Endothelial cell of coronary artery (primary cell): ENCODE results near the gene OR5B21. TPM values are rescaled to one million over a fixed set of nuclear protein-coding genes. Genes with fewer than 3 reads are reported as not detected.

Experiments
- total RNA-seq: library from RNA; depleted of rRNA; stranded (reverse); fragments of >200 nt; gene quantifications from 2 replicates; pipeline ENCODE4 v1.2.3, GENCODE V29; 2014

Gene OR5B21
- total RNA-seq: not detected in 2 replicates

DNA sequence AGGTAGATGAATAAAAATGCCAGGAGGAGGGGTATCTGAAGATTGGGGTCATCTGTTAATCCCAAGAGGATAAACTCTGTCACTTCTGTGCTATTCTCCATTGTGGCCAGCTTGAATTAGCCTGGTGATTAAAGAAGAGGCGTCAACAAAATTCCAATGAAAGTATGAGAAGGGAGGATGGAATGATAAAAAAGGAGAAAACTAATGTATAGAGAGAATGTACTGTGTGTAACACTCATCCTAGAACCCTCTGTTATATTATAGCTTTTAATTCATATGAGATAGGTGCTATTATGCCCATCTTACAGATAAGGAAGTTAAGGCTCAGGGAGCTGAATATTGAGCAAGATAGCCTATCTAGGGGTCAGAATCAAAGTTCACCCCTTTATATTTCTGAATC is at the start of gene OR5B21:
OR5B21 (minus strand) TSS at position 101 of the 400 bp plus-strand sequence; CDS start at position 101, 0 bp downstream.

Other genes with a start within 250 kb of the OR5B21 start
- not detected in 2 replicates for gene OR10W1, start 239.8 kb downstream of the OR5B21 start, total RNA-seq
- not detected in 2 replicates for gene OR5B17, start 149.0 kb downstream of the OR5B21 start, total RNA-seq
- gene OR5B3, start 101.2 kb downstream of the OR5B21 start, total RNA-seq: not detected in 2 replicates
- not detected in 2 replicates for gene OR5B2, start 80.0 kb downstream of the OR5B21 start, total RNA-seq
- not detected in 2 replicates for gene OR5B12, start 65.9 kb downstream of the OR5B21 start, total RNA-seq
- gene LPXN, start 67.8 kb upstream of the OR5B21 start, total RNA-seq: 6.9 and 9.7 TPM in 2 replicates
- gene ZFP91, start 71.0 kb upstream of the OR5B21 start, total RNA-seq: 39.6 and 40.9 TPM in 2 replicates
- 1.5 and 1.9 TPM in 2 replicates for gene CNTF, start 114.6 kb upstream of the OR5B21 start, total RNA-seq
- not detected in 2 replicates for gene GLYAT, start 223.8 kb upstream of the OR5B21 start, total RNA-seq